Left cardiac atrium (tissue), 4 donors: ENCODE results near the gene WSCD2. TPM values are rescaled to one million over a fixed set of nuclear protein-coding genes. Genes with fewer than 3 reads are reported as not detected.
A peak's percentile ranks its signal among the peaks of the same experiment; 100 is the strongest.

Experiments
- ATAC-seq, 2 donors: fragments of 200-7000 bp; cut with Tn5 transposase; one replicate each; pipeline ENCODE4 v1.9.1; 2020; ENCODE audit warnings: mild to moderate bottlenecking in 2 of 2, moderate library complexity in 2 of 2
- DNase-seq: peaks from one replicate; pipeline ENCODE4 v3.0.0-alpha.2; 2020
- intact Hi-C, 2 donors: fragments of 100-400 bp; cut with DNase I; formaldehyde crosslinking; loops; one replicate each; pipeline versions ENCODE4 v1.14.1 to v1.15.1; 2022 to 2023
- total RNA-seq, 2 donors: library from RNA; stranded (reverse); fragmentation: NEBNext Ultra II Directional; extraction: Animal tissue kit (Norgen Biotek cat#: 25700); gene quantifications; one replicate each; pipeline ENCODE4 v1.2.1, GENCODE V29; 2021
- donor health status: DM: no; HTN: yes; CAD: no.
- donor health status: DM: no; HTN: yes; CAD: no; lungs with severe emphysema.
- donor health status: DM: yes; HTN: yes; CAD: no.
- donor health status: Dilated cardiomyopathy.

WSCD2 gene
- total RNA-seq, 2 donors from 2014 or later: 0.44 TPM; not detected in 1

GRCh38 chr12:108121320-108121719 is 7.8 kb upstream of the WSCD2 start:
- no peak for DNase-seq
- ATAC-seq: no peak
- intact Hi-C loops: no loop called here

DNA sequence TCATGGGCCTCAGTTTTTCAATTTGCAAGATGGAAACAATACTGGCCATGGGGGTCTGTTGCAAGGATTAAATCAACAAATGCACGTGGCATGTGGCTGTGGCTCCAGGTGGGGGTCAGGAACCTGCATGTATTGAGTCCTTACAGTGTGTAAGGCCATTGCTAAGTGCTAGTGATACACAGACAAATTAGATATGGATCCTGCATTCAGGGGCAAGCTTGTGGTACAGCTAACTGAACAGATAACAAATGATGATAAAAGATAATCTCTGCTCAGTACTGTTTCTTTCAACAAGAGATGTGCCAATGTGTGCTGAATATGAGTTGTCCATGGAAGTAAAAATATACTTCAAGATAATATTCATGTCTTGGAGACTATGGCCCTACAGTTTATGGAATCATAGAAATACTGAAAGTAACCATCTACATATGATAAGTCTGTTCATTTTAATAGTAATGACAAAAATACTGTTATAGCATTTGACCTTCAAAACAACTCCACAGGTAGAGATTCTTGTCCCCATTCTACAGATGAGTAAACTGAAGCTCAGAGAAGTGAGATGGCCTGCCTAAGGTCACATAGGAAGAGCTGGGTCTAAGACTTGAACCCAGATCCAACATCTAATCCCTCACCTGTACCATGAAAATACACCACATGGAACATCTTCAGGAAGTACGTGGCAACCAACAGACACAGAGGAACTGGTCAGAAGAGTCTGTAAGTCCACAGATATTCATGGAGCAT is 7.2 kb upstream of the WSCD2 start:
- ATAC-seq: no peak
- DNase-seq: no peak
- intact Hi-C loops: no loop called here

GRCh38 chr12:108122644-108123043 is 6.4 kb upstream of the WSCD2 start:
- DNase-seq (no peak), ATAC-seq (no peak)
- intact Hi-C loops: no loop called here

- ATAC-seq: no peak
- DNase-seq: no peak
- intact Hi-C loops: no loop called here
Observed at GRCh38 chr12:108123402-108123801, 5.7 kb upstream of the WSCD2 start.

- DNase-seq (no peak), ATAC-seq (no peak)
- intact Hi-C loops: no loop called here
Observed at GRCh38 chr12:108125073-108125472, 4.0 kb upstream of the WSCD2 start.

DNA sequence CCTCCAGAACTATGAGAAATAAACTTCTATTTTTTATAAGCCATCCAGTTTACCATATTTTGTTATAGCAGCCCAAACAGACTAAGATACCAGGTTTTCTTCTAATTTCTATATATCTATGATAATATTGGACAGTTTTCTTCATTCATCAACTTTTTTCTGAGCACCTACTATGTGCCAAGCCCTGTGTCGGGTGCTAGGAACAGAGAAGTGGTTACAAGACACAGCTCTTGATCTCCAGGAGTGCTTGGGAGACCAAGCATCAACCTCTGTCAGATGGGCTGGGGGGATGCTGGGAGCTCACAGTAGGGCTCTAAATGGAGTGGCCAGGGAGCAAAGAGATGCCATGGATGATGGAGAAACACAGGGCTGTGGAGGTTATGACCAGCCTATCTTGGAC is 2.9 kb upstream of the WSCD2 start:
- DNase-seq: no peak
- no peak for ATAC-seq
- intact Hi-C loops: no loop called here

GRCh38 chr12:108126990-108127501 is 2.0 kb upstream of the WSCD2 start:
- intact Hi-C loops: no loop called here
- DNase-seq: no peak

GRCh38 chr12:108127654-108128053 is 1.4 kb upstream of the WSCD2 start:
- no peak for DNase-seq
- ATAC-seq: no peak
- intact Hi-C loops: no loop called here

More at GRCh38 chr12:108126990-108127501, 2.0 kb upstream of the WSCD2 start:
- no peak for ATAC-seq

DNA sequence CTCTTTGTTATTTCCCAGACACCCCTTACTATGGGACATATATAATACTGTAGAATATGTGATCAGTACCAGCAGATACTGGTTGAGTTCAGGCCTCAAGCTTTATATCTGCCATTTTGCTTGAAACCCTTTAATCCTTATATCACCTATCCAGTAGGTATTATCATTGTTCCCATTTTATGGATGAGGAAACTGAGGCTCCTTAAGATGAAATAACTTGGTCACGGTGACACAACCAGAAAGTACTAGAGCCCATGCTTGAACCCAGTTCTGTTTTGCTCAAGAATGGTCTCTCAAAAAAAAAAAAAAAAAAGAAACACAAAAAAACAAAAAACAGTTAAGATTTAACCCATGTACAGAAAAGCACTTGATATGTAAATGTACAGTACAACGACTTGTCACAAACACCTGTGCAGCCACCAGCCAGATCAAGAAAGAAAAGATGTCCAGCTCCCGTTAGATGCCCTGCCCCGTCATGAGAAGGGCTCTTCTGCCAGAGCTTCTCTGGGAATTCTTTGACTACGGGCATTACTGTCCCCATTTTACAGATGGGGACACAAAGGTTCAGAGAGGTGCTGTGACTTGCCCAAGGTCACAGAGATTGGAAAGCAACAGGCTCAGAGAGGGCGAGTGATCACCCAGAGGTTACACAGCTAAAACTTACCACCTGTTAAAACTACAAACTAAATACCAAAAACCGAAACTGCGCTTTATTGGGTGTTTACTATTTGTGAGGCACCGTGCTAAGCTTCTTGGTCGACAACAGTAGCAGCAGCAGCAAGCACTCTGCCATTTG is 669 bp upstream of the WSCD2 start:
- intact Hi-C loops: no loop called here
- DNase-seq (no peak), ATAC-seq (no peak)

- intact Hi-C loops: loop anchor here in 1 of 2 donors (5.0 kb wide), 1 partner anchor 61 kb away; no protein-coding TSS in a partner anchor
- no peak for ATAC-seq
- no peak for DNase-seq
Observed at GRCh38 chr12:108131035-108131434, 1.9 kb downstream of the WSCD2 start.

DNA sequence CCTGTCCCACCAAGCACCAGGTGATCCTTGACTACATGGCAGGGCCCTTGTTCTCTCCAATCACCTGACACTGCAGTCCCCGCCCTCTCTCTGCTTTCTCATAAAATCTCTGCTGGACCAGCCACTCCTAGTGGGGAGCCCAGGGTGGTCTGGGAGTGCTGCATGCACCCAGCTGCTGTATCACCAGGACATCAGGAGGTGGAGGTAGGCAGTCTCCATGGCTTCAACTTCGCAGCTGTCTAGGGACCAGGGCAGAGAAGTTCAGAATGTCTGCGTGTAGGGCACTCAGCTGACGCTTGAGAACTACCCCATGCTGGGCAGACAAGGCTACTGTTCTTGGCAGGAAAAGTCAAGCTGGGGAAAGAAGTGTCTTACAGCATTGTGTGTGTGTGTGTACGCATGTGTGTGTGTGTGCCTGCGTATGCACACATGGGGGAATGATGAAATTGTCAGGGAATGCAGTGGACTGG is 2.6 kb downstream of the WSCD2 start:
- intact Hi-C loops: loop anchor here in 1 of 2 donors (5.0 kb wide), 1 partner anchor 61 kb away; no protein-coding TSS in a partner anchor
- no peak for ATAC-seq
- no peak for DNase-seq

GRCh38 chr12:108133482-108133881 is 4.4 kb downstream of the WSCD2 start:
- peak; percentile 79 to 83 for ATAC-seq
- peak; percentile 34 for DNase-seq
- intact Hi-C loops: loop anchor here in 1 of 2 donors (5.0 kb wide), 1 partner anchor 59 kb away; no protein-coding TSS in a partner anchor

DNA sequence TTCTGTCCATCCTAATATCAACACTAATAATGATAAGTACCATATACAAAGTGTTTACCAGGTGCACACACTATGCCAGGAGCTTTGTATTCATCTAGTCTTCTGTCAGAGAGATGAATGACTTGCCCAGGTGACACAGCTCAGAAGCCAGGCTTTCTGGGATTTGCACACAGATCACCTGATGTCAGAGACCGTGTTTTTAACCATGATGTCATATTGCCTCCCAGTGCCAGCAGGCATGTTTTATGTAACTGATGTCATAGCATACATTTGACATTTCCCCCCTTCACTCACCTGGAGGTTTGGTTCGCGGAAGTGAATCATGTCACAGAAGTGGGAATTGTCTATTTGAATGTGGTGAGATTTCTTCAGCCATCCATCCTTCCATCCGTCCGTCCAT is 5.7 kb downstream of the WSCD2 start:
- intact Hi-C loops: loop anchor here in 1 of 2 donors (5.0 kb wide), 1 partner anchor 58 kb away; no protein-coding TSS in a partner anchor
- no peak for ATAC-seq

GRCh38 chr12:108135627-108136026 is 6.5 kb downstream of the WSCD2 start:
- ATAC-seq: no peak
- DNase-seq: no peak
- intact Hi-C loops: no loop called here

More for the DNA sequence above, 5.7 kb downstream of the WSCD2 start:
- no peak for DNase-seq

- DNase-seq (no peak), ATAC-seq (no peak)
- intact Hi-C loops: no loop called here
Observed at GRCh38 chr12:108136697-108137096, 7.6 kb downstream of the WSCD2 start.

DNA sequence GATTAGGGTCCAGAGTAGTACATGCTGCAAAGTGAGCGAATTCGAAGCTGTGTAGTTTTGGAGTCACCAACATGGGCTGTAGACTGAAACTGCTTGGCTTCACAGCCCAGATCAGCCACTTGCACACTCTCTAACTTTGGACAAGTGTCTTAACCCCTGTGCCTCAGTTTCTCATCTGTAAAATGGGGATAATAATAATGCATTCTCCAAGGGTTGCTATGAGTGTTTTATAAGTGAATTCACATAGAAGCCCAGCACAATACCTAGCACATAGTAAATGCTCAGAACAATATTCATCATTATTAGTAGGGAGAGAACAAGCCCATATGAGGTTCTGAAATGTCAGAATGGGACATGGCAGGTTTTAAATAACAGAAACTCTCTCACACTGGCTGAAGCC is 10.4 kb downstream of the WSCD2 start:
- DNase-seq (no peak), ATAC-seq (no peak)
- intact Hi-C loops: no loop called here

DNA sequence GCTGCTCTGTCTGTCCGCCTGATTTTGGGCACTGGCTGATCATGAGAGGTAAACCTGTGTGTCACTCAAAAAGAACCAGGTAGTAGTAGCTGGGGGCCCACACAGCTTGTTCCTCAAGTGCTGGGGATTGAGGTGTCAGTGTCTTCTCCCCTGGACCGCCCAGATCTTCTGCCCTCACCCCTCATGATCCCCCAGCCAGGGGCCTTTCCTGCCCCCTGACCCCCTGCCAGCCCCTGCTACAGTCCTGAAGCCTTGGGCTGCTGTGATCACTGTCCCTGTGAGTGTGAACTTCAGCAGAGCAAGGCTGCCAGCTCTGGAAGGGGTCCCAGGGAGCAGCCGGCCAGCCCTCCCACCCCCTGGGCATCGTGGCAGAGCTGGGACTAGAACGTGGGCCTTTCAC is 11.4 kb downstream of the WSCD2 start:
- ATAC-seq: no peak
- DNase-seq: no peak
- intact Hi-C loops: no loop called here

DNA sequence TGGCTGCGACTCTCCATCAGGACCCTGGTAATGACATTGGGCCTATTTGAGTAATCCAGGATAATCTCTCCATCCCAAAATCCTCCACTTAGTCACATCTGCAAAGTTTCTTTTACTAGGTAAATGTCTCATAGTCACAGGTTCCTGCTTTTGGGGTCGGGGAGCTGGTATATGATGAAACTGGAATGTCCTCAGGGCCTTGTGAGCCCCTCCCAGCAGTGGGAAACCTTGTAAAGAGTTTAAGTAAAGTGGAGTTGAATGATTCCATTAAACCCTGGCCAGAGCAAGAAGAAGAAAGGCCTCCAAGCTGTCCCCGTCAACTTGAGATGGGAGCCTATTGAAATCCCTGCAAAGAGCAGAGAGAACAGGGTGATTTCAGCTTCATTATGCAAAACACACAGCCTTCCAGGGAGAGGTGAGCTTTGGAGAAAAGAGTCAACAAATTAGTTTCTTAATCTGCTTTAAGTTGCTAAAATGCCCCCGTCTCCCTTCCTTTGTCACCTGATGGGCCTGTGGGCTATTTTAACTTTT is 12.6 kb downstream of the WSCD2 start:
- no peak for ATAC-seq
- DNase-seq: no peak
- intact Hi-C loops: no loop called here

- intact Hi-C loops: no loop called here
- ATAC-seq: no peak
- DNase-seq: no peak
Observed at GRCh38 chr12:108143144-108143543, 14.1 kb downstream of the WSCD2 start.

GRCh38 chr12:108144080-108144479 is 15.0 kb downstream of the WSCD2 start:
- intact Hi-C loops: no loop called here
- ATAC-seq: no peak

More at GRCh38 chr12:108144080-108144479, 15.0 kb downstream of the WSCD2 start:
- no peak for DNase-seq
